BJ (cell line): ENCODE results near the gene EIF4E1B. TPM values are rescaled to one million over a fixed set of nuclear protein-coding genes. Genes with fewer than 3 reads are reported as not detected.

ENCODE experiments used
- CTCF ChIA-PET: fragments of 350-600 bp; formaldehyde crosslinking; extraction: SDS; loops from one replicate; lab custom pipeline; 2021; ENCODE audit warnings: antibody characterized with exemption, inconsistent platforms; lab: Yijun Ruan, JAX
- POLR2A ChIA-PET: fragments of 300-600 bp; sonication (Branson Sonifier 250); formaldehyde crosslinking; extraction: SDS; loops from one replicate; lab custom pipeline; 2021; ENCODE audit warnings: antibody characterized with exemption; lab: Charles Lee
- DNase-seq: peaks from one replicate; pipeline ENCODE4 v3.0.0-alpha.2; 2011; ENCODE audit warnings: low read depth
- H3K27me3 ChIP-seq: 2 replicates; pipeline ENCODE4 v1.6.0; 2011; ENCODE audit warnings: low read length; ENCODE audit not compliant: control insufficient read depth, insufficient read depth
- H3K36me3 ChIP-seq: 2 replicates; pipeline ENCODE4 v1.5.1; 2011; ENCODE audit warnings: low read length; ENCODE audit not compliant: control insufficient read depth, insufficient read depth
- H3K4me3 ChIP-seq: 2 replicates; pipeline ENCODE4 v1.5.1; 2011; ENCODE audit warnings: low read depth, mild to moderate bottlenecking, control low read depth, low read length
- CTCF ChIP-seq: IDR thresholded peaks from 2 replicates; pipeline ENCODE4 v1.5.1; 2011; ENCODE audit warnings: low read depth, mild to moderate bottlenecking, control low read depth, inconsistent platforms, low read length, moderate library complexity; ENCODE audit not compliant: insufficient read depth
- polyA plus RNA-seq: library from polyadenylated mRNA; depleted of rRNA; stranded (reverse); fragments of >200 nt; gene quantifications from 2 replicates; pipeline ENCODE4 v1.2.3, GENCODE V29; 2011

EIF4E1B gene
- polyA plus RNA-seq, 1 experiment: not detected

GRCh38 chr5:176674799-176675198, 44.3 kb downstream of the EIF4E1B start:
- Histone ChIP-seq H3K36me3 (no peaks in the 10 kb centered on the region), H3K27me3 (peaks cover 17% of the 10 kb centered on the region), H3K4me3 (no peak overlapping the region)
- ChIA-PET POLR2A (no interaction called here), CTCF (interaction anchor here (3.3 kb wide), 1 partner anchor 14 kb away, joined by 14 read pairs; no protein-coding TSS in a partner anchor)
- DNase-seq: no peak
- no peak for TF ChIP-seq CTCF

- Histone ChIP-seq H3K36me3 (no peaks in the 10 kb centered on the region), H3K27me3 (peaks cover 13% of the 10 kb centered on the region), H3K4me3 (no peak overlapping the region)
- DNase-seq: no peak
- CTCF ChIA-PET: interaction anchor here (1.4 to 3.4 kb wide), 2 partner anchors 12 to 15 kb away, joined by 3 to 20 read pairs; no protein-coding TSS in a partner anchor
- peak; percentile 60 for TF ChIP-seq CTCF
- POLR2A ChIA-PET: no interaction called here
Measured at GRCh38 chr5:176675676-176676360, 45.3 kb downstream of the EIF4E1B start.

- POLR2A ChIA-PET: no interaction called here
- no peak for TF ChIP-seq CTCF
- Histone ChIP-seq H3K4me3 (no peak overlapping the region), H3K27me3 (peaks cover 16% of the 10 kb centered on the region), H3K36me3 (no peaks in the 10 kb centered on the region)
- CTCF ChIA-PET: interaction anchor here (1.4 to 3.4 kb wide), 2 partner anchors 12 to 16 kb away, joined by 3 to 20 read pairs; no protein-coding TSS in a partner anchor
- DNase-seq: no peak
Measured at GRCh38 chr5:176676361-176676824, 45.9 kb downstream of the EIF4E1B start.

- POLR2A ChIA-PET: no interaction called here
- CTCF ChIA-PET: interaction anchor here (0.7 to 3.4 kb wide), 3 partner anchors 13 to 435 kb away, joined by 3 to 20 read pairs (median 3); no protein-coding TSS in a partner anchor
- TF ChIP-seq CTCF: no peak
- no peak overlapping the region for H3K4me3 ChIP-seq
- H3K36me3 ChIP-seq: no peaks in the 10 kb centered on the region
- no peak for DNase-seq
- H3K27me3 ChIP-seq: peaks cover 18% of the 10 kb centered on the region
Measured at GRCh38 chr5:176677209-176677939, 46.9 kb downstream of the EIF4E1B start.

- Histone ChIP-seq H3K27me3 (peaks cover 22% of the 10 kb centered on the region), H3K4me3 (no peak overlapping the region)
- POLR2A ChIA-PET: no interaction called here
Measured at GRCh38 chr5:176678584-176678983, 48.1 kb downstream of the EIF4E1B start.

More at GRCh38 chr5:176678584-176678983, 48.1 kb downstream of the EIF4E1B start:
- TF ChIP-seq CTCF: no peak
- H3K36me3 ChIP-seq: no peaks in the 10 kb centered on the region
- CTCF ChIA-PET: interaction anchor here (1.5 to 3.4 kb wide), 2 partner anchors 14 to 18 kb away, joined by 3 to 20 read pairs; no protein-coding TSS in a partner anchor
- DNase-seq: no peak
